Hepatocyte (in vitro differentiated cells): Measurements from ENCODE around the gene AK5.

Experiments used
- EZH2 ChIP-seq: fragments of 200-600 bp; sonication (generic); IDR thresholded peaks from 2 replicates; pipeline ENCODE4 v1.6.1; 2016; ENCODE audit warnings: antibody characterized with exemption, mild to moderate bottlenecking, borderline replicate concordance
- TF ChIP-seq, protein P1 (sequence below): fragments of 200-600 bp; sonication (generic); IDR thresholded peaks from 2 replicates; pipeline ENCODE4 v1.5.1; 2016; ENCODE audit warnings: antibody characterized with exemption, mild to moderate bottlenecking; ENCODE audit not compliant: poor library complexity

GRCh38 chr1:77273891-77274290 lies 7.9 kb upstream of the AK5 start:
- TF ChIP-seq, protein P1, sequence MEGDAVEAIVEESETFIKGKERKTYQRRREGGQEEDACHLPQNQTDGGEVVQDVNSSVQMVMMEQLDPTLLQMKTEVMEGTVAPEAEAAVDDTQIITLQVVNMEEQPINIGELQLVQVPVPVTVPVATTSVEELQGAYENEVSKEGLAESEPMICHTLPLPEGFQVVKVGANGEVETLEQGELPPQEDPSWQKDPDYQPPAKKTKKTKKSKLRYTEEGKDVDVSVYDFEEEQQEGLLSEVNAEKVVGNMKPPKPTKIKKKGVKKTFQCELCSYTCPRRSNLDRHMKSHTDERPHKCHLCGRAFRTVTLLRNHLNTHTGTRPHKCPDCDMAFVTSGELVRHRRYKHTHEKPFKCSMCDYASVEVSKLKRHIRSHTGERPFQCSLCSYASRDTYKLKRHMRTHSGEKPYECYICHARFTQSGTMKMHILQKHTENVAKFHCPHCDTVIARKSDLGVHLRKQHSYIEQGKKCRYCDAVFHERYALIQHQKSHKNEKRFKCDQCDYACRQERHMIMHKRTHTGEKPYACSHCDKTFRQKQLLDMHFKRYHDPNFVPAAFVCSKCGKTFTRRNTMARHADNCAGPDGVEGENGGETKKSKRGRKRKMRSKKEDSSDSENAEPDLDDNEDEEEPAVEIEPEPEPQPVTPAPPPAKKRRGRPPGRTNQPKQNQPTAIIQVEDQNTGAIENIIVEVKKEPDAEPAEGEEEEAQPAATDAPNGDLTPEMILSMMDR, result no peak
- no peak for TF ChIP-seq EZH2
